RPMI8226 (cell line): ENCODE measurements around the gene ACVR2B.

Experiments used
- DNase-seq: peaks from one replicate; pipeline ENCODE4 v3.0.0-alpha.2; 2015

Gene ACVR2B

DNA sequence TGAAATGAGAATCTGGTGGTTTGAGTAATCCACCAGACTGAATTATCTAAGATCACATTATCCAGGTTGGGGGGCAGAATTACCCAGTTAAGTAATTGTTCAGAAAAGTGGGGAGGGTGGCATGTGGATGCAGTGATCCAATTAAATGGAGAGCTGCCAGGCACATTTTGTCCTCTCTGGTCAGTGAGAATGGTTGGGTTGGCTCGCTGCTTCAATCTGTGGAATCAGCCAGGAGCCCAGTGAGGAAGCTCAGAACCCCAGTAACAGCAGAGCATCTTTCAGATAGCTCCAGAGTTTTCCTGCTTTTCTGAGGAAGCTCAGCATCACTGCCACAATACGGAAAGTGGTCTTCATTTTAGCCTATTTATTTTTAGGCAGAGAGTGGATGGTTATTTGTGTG lies 36.1 kb downstream of the ACVR2B start:
- no peak for DNase-seq

DNA sequence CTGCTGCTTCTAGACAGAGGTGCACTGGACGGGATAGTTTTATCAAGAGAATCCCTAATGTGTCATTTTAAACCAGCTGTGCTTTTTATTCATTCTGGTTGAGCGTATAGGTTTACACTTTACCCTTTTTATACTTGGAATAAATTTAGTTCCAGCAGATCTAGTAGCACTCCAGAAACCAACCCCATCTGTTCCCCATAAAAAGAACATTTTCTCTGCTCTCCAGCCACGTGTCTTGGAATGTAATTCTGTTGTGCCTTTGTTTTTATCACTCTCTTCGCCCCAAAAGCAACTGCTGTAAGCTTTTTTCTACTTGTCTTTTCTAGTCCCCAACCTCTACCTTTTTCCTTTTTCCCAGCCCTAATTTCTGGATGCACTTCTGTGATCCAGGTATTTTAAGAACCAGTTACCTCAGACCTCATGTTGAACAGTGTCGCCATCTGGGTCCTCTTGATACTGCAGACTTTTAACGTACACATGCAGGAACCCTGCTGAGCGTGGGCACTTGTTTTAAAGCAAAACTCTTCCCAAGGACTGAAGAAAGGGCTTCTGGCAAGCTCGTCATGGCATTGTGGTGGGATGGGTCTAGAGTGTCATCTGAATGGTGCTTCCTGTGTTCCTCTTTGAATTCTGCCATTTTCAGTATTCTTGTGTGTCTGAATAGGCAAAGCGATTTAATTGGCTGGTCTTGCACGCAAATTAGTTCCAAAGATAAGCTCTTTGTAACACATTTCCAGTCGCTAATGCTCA lies 36.8 kb downstream of the ACVR2B start:
- DNase-seq: no peak

DNA sequence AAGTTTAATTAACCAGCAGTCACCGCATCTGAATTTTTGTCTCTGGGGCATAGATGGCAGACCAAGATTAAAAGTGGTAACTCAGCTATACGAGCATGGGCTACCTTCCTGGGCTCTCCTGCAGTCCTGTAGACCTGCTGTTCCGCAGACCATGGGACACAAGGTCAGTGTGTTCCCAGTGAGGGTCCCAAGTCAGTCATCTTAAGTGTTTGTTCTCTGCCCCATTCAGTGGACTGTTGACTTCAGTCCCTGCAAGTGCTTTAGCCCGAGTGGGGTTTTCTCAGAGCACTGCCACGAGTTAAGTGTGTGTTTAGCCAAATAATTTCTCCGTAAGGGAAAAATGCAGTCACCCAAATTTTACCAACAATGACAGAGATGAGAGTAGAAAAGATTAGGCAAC lies 37.5 kb downstream of the ACVR2B start:
- DNase-seq: no peak

DNA sequence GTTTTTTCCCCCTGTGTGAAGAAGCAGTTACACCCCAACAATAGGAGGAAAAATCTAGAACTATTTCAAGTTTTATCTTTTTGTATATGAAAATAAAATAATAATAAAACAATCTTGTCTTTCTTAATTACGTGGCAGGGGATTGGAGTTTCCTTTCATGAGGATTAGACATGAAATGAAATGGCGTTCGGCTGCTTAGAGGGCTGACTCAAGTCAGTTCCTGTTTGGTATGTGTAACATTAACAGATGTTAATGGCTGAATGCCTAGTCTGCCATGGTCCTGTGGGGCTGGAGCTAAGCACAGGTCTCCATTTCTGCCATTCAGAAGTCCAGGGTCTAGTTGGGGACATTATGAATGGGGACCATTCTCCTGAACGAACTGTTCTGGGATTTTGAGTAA lies 39.3 kb downstream of the ACVR2B start:
- no peak for DNase-seq

DNA sequence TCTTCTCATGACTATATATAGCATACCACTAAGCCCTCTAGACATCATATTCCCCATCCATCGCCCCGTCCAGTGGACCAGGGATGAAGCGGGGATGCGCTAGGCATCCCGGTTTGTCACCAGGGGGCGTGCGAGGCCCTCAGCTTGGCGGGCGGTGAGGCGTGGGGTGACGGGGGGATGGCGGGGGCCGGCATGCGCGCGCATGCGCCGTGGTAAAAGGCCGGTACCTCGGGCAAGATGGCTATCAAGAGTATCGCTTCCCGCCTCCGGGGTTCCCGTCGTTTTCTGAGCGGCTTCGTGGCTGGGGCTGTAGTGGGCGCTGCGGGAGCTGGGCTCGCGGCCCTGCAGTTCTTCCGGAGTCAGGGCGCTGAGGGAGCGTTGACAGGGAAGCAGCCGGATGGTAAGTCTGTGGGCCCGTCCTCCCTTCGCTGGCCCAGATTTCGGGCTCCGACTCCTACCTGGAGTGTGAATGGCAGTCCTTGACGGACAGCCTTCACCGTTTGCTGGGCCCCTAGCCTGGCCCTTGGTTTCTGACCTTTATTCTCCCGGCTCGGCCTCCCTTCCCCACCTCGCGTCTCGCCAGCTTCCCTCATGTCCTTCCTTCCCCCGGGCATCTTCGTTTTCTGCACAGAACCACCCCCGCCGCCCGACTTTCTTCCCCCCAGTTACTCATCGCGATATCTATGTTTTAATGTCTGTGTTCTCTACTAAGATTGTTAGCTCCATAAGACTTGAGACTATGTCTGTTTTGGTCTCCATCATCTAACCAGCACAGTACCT lies 42.6 kb downstream of the ACVR2B start, which contains the start of gene EXOG:
EXOG (plus strand) TSS at position 210 of the 780 bp plus-strand sequence; CDS start at position 238, 28 bp downstream.
- peak; percentile 95 for DNase-seq

DNA sequence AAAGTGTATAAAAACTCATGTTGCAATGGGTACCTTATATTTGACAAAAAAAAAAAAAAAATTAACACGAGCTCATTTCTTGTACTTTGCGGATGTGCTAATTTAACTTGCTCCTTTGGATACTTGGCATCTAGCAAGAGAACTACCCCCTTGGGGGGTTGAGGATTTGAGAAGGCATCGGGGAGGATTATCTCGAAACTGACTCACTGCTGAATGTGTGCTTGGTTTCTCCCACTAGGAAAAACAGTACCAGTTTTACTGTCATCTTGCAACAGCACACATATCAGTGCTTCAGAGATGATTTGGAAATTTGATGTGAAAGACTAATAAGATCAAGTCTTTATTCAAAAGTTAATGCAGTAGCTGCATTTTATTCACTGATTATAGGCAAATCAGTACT lies 43.3 kb downstream of the ACVR2B start:
- DNase-seq: no peak

DNA sequence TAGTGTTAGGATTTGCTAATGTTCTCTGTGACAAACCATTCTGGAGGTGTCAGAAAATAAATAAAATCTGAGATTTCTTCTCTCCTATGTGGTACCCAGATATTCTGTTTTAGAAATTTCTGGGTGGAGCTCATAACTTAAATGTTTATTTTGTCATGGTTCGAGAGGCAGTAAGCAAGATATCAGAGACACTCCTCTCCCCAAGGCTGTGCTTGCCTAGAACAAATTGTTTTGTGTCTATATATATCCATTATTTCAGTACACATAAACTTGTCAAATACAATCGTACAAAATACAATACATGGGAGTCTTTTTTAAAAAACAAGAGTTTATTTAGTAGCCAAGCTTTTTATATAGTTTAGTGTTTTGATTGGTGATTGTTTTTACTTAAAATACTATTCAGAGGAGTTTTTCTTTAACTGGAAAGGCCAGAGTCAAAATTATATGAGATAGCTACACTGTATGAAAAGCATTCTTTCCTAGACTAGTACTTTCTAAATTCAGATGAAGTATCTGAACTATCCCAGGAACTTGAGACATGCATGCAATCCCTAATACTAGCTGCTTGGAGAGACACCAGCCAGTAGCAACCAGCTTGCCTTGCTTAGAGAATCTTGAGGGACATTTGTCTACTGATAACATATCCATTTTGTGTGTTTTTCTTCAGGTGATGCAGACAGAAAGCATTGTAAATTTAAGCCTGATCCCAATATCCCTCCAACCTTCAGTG lies 47.2 kb downstream of the ACVR2B start:
- no peak for DNase-seq

DNA sequence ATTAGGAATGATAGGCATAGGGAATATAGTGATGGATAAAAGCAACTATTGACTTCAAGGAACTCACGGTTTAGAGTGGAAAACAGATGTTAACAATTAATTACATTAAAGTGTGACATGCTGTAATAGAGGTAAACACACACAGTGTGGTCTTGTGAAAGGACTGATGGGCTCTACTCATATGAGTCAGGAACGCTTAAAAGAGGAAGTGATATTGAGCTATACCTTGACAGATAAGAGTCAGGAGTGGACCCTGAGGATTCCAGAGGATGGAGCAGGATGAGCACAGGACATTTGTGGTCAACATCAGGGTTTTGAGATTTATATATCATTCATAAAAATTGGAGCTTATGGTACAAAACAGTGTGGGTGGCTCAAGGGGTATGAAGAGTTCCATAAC lies 53.4 kb downstream of the ACVR2B start:
- no peak for DNase-seq

DNA sequence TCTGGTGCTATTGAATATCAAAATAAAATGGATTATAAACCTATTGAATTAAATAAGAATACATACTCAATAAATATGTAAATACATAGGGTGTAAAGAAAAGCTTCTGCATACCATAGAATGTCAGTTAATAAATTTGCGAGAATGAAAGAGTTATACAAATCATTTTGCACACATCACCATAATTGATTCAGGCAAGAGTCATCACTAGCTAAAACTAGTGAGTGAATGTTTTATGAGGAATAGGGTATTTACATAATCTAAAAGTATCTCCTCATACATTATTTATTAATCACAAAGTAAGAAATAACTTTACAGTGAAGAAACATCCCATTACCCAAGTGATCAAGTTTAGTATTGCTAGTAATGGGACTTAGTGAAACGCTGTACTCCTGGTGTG lies 56.0 kb downstream of the ACVR2B start:
- DNase-seq: no peak

DNA sequence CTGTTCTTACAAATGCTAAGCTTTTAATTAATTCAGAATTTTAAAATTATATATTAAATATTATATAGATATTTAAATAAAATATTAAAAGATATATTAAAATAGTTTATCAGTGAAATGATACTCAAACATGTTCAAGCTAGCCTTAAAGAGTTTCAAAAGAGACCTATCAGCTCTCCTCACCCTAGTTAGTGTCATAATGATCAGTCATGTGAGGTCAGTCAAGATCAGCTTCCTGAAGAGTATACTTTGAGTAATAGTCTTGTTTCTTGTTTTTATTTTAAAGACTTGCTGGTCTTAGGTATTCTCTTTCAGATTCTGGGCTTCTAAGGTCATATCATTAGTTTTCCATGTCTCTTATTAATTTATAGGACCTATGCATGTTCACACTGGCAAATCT lies 56.9 kb downstream of the ACVR2B start:
- DNase-seq: no peak

DNA sequence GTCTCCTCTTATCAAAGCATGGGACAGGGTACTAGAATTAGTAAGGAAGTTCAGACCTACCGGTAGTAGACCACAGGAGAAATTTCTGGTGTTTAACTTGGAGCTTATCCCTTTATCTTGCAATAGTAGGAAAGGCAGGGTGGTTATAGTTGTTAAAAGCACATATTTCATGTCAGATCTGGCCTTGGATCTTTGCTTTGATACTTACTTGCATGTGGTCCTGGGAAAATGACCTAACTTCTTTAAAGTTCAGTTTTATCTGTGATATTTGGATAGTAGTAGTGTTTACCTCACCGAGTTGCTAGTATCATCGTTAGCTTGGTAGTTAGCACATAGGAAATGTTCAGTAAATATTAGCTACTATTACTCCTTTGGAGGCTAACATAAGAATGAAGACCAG lies 57.9 kb downstream of the ACVR2B start:
- no peak for DNase-seq

DNA sequence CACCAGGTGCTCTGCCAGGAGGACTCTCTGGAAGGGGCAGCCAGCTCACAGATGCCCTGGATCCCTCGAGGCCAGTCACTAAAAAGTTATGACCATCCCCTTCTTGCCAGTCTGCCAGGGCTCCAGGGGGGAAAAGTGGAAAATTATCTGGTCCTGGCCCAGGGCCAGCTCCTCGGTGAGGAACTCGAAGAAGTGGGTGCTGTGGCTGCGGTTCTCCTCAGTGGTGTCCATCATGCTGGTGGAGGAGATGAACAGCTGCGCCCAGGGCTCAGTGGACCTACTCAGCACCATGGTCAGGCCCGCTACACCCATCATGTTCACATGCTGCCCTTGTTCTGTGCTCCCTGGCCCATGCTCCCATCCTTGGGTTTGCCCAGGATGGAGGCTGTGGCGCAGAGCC lies 61.7 kb downstream of the ACVR2B start:
- no peak for DNase-seq

DNA sequence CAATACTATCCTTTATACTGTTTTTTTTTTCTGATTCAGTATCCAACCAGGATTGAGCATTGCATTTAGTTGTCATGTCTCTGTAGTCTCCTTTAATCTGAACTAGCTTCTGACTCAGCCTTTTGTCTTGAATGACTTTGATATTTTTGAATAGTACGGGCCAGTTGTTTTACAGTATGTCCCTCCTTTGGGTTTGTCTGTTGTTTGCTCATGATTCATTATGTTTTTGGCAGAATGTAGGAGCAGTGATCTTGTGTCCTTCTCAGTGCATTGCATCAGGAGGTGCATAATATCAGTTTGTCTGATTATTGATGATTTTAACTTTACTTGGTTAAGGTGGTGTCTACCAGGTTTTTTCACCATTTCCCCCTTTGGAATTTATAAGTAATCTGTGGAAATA lies 63.0 kb downstream of the ACVR2B start:
- DNase-seq: no peak

DNA sequence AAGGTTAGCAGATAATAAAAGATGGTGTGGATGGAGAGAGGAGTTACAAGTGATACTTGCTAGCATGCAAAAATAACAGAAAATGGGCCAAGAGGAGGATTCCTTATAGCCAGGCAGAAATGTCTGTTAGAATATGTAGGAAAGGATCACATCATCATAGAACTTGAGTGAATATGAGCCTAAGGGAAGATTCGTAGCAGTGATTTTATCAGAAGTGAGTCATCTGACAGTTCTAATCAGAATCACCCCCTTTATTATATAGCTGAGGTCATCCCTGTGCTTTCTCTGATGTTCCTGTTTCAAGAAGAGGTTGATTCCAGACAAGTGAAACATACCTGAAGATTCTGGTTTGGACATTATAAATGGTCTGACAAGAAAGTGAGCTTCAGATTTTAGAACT lies 65.3 kb downstream of the ACVR2B start:
- no peak for DNase-seq

DNA sequence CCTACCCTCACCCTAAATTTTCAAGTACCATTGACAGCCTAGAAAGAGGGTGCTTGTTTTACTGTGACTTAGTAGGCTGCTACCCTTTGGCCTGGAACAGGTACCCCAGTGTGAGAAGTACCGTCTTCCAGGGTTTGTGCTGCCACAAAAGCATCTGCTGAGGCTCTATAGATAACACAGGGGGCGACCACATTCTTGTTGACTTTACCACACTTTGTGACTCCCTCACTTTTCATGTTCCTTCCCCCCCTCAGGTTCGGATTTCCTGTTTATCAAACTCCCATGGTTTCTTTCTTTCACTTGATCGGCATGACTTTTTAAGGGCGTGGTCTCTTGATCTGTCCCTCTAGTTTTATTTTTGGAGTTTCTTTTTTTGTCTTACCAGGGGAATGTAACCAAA lies 66.0 kb downstream of the ACVR2B start:
- DNase-seq: no peak

DNA sequence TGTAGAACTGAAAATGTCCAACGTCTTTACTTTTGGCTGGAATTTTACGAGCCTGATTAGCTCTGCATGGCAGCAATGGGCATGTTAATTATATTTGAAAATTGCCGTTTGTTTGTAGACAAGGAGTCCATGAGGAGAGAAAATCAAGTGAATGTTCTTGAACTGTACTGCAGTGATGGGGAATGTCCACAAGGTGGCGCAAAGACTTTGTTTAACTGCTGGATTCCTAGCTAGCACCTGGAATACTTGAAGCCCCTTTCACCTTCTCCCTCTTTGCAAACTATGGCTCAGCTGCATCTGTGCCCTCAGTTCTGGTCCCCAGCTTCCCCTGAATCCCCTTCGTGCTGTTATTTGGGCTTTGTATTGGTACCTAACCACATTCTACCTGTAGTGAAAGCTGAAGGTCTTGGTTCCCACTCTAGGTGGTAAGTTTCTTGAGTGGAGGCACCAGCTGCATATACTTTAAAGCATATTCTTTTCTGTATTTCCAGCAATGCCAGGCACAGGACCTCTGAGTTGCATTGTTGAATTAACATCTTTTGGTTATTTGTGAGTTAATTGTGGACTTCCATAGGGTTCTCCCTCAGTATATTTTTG lies 67.8 kb downstream of the ACVR2B start:
- DNase-seq: peak; percentile 69

DNA sequence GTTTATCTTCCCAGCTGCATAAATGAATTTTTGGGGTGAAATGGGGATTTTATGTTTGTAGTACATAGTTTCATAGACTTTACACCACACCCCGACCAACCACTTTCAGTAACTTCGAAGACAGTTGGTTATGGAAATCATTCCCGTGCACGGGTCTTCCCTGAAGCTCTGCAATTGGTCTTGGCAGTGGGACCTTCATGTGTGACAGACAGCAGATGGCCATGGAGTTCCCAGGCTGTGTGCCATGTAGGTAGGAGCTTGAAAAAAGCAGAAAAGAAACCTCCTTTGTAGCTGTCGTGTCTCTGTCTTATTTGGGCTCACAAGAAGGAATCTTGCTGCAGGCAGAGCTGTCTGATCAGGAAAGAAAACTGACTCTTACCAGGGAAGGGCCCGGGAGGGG lies 68.3 kb downstream of the ACVR2B start:
- DNase-seq: no peak

DNA sequence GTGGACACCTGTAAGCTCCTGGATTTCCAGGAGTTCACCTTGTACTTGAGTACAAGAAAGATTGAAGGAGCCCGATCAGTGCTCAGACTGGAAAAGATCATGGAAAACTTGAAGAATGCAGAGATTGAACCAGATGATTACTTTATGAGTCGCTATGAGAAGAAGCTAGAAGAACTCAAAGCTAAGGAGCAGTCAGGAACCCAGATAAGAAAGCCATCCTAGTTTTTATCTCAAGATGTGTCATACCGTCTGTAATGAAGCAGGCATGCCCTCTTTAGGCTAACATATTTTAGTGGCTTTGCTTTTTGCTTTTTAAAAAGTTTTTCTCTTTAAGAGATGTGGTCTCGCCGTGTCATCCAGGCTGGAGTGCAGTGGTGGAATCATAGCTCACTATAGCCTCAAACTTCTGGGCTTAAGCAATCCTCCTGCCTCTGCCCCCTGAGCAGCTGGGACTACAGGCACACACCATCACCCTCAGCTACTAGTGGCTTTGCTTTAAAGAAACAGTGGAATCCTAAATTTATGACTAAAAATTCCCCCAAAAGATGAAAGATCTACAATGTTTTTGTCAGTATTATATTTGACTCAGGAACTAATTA lies 70.5 kb downstream of the ACVR2B start:
- no peak for DNase-seq

DNA sequence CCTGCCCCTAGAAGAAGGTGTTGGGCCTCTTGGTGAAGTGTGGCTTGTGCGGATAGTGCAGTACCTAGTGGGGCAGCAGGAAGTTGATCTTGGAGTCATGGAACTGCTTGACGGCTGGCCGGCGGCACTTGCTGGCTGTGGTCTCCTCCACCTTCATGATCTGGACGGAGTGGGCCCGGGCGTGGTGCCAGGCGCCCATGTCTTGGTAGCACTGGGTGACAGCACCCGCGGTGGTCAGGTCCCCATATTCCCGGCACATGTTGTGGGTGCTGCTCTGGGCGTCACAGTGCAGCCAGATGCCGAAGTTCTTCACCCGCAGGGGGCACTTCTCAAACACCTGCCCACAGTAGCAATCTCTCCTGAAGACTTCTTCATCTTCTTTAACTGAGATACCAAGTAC lies 73.1 kb downstream of the ACVR2B start:
- DNase-seq: no peak

DNA sequence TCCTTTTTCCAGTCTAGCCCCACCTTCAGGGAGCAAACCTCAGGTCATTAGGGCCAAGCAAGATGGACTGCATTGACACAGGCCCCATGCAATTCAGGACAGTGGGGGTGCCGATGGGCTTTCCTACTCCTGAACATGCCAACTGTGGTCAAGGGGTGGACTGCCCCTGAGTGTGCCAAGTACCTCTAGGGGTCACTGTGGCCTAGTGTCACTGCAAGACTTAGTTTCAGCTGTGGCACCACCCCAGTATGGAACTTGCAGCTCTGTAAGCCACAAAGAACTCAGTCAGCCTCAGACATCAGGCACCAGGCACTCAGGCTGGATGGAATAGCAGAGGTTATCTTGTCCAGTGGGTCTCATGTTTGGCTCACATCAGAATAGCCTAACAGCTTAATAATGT lies 74.8 kb downstream of the ACVR2B start:
- peak; percentile 40 for DNase-seq

DNA sequence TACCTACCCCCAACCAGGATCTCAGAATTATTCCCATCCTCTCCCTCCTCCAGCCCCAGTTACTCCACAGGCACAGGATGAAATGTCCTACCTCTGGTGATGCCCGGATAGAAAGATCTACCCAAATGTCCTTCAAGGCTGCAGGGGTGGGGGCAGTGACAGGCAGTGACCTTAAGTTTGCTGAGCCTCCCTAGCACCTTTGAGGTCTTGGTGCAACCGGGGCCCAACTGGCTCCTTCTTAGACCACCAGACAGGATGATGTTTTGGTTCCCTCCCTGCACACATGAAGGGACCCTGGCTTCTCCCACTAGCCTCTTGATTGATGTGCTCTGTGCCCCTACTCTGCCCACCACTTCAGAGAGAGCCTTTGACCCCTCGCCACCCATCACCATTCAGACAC lies 78.8 kb downstream of the ACVR2B start:
- no peak for DNase-seq

DNA sequence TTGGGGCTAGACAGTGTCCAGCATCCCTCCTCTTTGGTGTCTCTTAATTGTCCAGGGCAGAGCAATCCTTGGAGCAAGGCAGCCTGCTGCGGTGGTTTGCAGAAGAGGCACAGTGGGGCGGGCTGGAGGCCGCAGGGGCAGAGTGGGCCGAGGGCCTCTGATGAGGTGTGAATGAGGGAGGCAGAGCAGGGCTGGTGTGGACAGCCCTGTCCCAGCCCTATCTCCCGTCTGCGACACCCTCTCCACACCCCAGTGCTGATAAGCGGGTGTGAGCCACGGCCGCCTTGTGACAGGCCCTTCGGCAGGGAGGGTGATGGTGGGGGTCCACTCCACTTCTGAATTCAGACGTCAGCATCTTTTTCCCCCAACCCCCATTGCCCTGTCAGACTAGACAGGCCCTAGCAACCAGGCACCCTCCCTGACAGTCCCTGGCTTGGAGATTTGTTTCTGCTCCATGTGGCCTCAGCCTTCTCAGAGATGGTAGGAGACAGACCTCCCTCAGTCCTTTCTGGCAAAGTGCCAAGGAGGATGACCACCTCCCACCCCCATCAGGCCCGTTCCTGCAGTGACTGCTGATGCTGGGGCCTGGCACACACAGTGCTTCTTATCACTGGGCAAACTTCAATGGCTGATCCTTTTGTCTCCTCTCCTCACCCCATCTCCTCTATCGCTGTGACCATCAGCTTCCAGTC lies 79.7 kb downstream of the ACVR2B start:
- no peak for DNase-seq
